HG03575 (cell line): ENCODE data around the gene MEGF9.
"Not testable (repeated sequence)": the region's sequence is repeated elsewhere in the genome, so short reads cannot be mapped to it uniquely, and the experiment has no call there.

Experiments
- ATAC-seq: cut with Tn5 transposase; IDR thresholded peaks from one replicate; pipeline ENCODE4 v1.9.1; 2021; ENCODE audit not compliant: unreplicated experiment, insufficient number of reproducible peaks, low FRiP score; ENCODE audit errors: extremely low read depth

MEGF9 gene

DNA sequence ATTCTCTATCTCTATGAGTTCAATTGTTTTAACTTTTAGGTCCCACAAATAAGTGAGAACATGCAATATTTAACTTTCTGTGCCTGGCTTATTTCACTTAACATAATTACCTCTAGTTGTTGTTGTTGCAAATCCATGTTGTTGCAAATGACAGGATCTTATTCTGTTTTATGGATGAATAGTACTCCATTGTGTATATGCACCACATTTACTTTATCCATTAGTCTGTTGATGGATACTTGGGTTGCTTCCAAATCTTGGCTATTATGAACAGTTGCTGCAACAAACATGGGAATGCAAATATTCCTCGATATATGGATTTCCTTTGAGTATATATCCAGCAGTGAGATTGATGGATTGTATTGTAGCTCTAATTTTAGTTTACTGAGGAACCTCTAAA is 36.3 kb downstream of the MEGF9 start:
- ATAC-seq = no peak

DNA sequence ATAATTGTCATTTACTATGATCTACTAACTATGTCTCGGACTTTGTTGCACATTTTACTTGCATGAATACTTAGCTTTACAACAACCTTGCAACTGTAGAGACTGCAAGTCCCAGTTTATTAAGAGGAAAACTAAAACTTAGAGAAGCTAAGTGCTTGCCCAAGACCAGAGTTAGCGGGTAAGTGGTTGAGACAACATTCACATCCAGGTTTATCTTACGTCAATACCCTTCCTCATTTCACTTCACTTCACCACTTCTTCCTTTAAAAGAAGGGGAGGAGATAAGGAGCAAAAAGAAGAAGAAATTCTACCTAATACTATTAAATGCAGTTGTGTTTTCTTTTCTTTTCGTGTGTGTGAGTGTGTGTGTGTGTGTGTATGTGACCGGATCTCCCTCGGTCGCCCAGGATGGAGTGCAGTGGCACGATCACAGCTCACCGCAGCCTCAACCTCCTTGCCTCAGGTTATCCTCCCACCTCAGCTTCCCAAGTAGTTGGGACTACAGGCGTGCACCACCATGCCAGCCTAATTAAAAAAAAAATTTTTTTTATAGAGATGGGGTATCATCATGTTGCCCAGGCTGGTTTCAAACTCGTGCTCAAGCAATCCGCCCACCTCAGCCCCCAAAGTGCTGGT is 37.4 kb downstream of the MEGF9 start:
- no peak for ATAC-seq

DNA sequence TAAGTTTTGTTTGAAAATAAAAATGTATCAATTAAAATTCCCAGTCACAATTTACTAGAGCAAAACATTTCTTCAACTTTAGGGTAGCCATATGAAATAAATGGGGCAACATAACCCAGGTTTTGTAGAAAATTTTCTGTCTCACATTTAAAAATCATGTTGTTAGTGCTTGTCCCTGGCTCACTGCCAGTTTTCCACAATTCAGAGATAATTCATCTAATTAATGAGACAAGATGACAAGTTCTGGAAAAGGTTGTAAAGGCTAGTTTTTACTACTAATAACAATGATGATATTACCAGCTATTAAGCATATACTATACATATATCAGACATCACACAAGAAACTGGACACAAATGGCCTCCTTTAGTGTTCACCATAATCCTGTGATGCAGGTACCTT is 45.9 kb downstream of the MEGF9 start:
- no peak for ATAC-seq

DNA sequence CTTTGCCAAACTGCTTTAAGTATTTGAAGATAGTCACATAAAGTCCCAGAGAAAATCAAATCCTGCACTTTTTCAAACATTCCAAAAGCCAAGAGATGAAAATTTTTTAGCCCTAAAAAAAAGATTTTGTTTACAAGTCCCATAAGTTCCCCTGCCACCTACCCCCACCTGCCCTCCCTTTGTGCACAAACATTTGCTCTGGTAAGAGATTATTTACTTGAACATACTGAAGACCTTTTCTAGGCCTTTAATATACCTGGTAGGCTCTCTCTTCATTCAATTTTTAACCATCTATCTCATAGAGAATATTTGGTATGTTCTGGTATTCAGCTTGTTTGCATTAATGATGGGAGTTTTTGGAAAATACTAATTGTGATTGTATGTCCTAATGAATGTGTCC is 50.3 kb downstream of the MEGF9 start:
- no peak for ATAC-seq

DNA sequence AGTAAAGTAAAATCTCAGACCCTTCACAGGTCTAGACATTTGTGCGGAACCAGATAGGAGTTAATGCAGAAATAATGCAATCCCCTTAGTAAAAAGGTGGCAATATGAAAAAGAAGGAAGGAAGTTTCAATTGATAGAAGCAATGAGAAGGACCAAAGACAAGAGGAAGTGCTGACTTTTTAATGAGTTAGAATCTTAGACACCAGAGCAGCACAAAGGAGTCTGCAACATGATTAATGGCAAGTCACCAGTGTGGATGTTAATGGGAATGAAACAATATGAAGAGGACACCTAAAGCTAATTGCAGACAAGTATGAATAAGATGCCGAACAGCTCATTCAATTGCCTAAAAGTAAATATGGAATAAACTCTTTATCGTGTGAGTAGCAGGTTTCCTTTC is 50.9 kb downstream of the MEGF9 start:
- ATAC-seq = no peak

- no peak for ATAC-seq
These were observed 51.8 kb downstream of the MEGF9 start for GRCh38 chr9:120662513-120662912.

DNA sequence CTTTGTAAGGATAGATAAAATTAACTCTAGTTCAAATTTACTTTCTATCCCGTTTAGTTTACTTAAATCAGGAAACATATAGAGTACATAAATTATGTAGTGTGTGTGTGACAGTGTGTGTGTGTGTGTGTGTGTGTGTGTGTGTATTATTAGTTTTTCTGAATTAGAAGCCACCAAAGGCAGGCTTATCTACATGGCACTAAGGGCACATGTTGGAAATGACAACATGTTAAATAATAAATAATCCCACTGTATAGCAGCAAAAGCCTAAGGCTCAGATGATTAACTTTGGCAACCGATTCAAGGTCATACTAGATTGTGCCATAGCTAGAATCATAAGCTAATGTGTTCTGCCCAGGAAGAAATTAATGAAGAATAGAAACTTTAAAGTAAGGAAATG is 54.6 kb downstream of the MEGF9 start:
- no peak for ATAC-seq

- ATAC-seq = no peak
These were observed 55.1 kb downstream of the MEGF9 start for GRCh38 chr9:120659209-120659608.

DNA sequence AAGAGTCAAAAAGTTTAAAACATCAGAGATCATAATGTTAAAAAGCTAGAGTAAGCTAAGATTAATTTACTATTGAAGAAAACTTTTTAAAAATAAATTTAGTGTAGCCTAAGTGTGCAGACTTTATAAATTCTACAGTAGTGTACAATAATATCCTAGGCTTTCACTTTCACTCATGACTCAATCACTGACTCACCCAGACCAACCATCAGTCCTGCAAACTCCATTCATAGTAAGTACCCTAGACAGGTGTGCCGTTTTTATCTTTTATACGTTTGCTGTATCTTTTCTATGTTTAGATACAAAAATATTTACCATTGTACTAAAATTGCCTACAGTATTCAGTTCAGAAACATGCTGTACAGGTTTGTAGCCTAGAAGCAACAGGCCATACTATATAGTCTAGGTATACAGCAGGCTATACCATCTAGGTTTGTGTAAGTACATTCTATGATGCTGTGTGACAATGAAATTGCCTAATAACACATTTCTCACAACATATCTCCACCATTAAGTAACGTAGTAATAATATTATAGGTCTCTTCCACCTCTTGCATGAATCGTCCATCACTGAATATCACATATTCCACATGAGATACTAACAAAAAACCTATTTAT is 59.2 kb downstream of the MEGF9 start:
- ATAC-seq = peak; percentile 54

DNA sequence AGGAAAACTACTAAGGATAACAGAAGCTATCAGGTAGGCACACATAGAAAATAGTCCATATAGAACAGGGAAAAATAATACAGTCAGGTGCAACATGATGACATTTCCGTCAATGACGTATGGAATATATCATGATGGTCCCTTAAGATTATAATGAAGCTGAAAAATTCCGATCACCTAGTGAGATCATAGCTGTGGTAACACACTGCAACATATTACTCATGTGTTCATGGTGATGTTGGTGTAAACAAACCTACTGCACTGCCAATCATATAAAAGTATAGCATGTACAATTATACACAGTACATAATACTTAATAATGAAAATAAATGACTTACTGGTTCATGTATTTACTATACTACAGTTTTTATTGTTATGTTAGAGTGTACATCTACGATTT is 60.0 kb downstream of the MEGF9 start:
- ATAC-seq = no peak

GRCh38 chr9:120653762-120654161 is 60.5 kb downstream of the MEGF9 start:
- no peak for ATAC-seq

GRCh38 chr9:120652934-120653333 is 61.3 kb downstream of the MEGF9 start:
- ATAC-seq = no peak

DNA sequence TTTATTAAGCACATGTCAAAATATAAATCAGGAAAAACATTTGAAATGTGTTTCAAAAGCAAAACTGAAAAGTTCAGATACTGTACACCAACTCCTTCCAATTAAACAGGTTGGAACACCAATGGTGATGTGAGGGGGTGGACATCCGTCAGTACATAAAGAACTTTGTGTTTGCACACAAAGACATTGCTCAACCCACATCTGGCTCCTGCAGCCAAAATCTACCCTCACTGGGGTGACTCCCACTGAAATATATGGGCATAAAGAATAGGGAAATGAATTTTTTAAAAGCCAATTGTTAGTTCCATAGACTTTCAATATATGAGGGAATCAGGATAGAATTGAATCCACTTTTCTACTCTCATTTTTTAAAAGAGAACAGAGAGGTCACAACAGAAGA is 63.9 kb downstream of the MEGF9 start:
- ATAC-seq = no peak

DNA sequence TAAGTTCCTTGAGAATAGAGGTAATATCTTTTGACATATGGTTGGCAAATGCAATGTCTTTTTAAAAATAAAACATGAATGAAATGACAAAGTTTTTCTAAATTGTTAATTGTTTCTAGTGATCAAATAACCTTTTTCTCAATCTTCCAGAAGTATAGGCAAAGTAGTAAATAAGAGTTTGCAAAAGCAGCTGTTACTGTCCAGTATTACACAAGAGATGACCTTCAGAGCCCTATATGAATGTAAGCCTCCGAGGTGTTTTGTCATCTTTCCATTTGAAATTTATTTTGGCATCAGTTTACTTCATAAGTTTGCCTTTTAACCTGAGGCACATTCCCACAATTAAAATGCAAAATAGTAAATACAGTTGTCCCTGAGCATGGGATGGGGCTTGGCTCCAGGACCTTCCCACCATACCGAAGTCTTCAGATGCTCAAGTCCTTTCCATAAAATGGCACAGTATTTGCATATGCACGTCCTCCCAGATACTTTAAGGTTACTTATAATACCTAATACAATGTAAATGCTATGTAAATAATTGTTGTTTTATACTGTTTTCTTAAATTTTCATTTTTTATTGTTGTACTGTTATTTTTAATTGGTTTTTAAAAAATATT is 65.6 kb downstream of the MEGF9 start:
- ATAC-seq = no peak

DNA sequence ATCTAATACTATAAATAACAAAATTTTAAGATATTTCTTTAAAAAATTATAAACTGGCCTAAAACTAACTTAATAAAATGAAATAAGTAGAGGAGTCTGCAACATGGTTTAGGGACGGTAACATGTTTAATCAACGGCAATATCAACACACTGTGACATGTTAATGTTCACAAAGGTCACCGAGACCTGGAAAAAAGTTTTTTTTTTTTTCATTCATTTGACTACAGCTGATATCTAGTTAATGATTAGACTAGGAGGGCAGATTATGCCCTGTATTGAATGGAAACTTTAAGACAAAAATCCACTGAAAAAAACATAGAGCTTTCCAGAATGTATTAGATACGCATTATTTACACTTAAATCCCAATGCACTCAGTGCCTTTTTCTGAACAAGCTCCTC is 67.3 kb downstream of the MEGF9 start:
- no peak for ATAC-seq

DNA sequence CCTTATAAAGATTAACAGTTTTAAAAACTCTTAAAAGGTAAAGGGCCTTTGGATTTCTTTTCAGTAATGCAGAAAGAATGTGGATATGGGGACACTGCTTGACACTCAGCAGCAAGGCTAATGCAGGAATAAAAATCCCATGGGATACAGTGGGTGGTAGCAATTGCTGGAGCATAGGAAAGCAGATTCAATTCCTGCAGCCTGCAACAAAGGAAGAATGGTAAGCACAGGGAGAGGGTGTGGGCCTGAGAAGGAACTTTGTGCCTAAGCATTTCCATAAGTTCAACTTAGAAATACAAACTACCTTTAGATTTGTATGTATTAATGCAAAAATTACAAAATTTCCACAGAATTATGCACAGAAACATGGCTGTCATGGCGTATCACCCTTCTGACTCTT is 68.5 kb downstream of the MEGF9 start:
- ATAC-seq = no peak

GRCh38 chr9:120643061-120643460 is 71.2 kb downstream of the MEGF9 start:
- ATAC-seq = no peak

GRCh38 chr9:120642129-120642770 is 72.0 kb downstream of the MEGF9 start:
- no peak for ATAC-seq

DNA sequence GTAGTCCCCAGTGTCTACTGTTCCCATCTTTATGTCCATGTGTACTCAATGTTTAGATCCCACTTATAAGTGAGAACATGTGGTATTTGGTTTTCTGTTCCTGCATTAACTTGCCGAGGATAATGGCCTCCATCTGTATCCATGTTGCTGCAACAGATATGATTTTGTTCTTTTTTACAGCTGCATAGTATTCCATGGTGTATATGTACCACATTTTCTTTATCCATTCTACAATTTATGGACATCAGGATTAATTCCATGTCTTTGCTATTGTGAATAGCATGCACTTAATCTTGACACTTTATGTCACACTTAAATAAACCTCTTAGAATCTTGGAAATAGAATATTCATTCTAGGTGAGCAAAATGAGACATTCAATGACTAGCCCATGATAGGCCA is 73.4 kb downstream of the MEGF9 start:
- ATAC-seq = not testable (repeated sequence)

GRCh38 chr9:120640380-120640779 is 73.9 kb downstream of the MEGF9 start:
- no peak for ATAC-seq
